DOHH2 (cell line): Measurements from ENCODE around the gene PRMT1.

Experiments
- H3F3A ChIP-seq: fragments of 200-600 bp; sonication (generic), shearing (Covaris generic); 2 replicates; pipeline ENCODE4 v1.6.0; 2016; ENCODE audit warnings: antibody characterized with exemption, mild to moderate bottlenecking; ENCODE audit not compliant: control insufficient read depth, insufficient read depth
- H3K27ac ChIP-seq: fragments of 200-600 bp; sonication (generic); 2 replicates; pipeline ENCODE4 v1.5.1; 2014; ENCODE audit warnings: low read depth, mild to moderate bottlenecking, low read length, moderate library complexity
- H3K27me3 ChIP-seq: fragments of 200-600 bp; sonication (generic); 2 replicates; pipeline ENCODE4 v1.6.1; 2014; ENCODE audit warnings: mild to moderate bottlenecking, low read length, mixed read lengths; ENCODE audit not compliant: control insufficient read depth
- H3K36me3 ChIP-seq: fragments of 200-600 bp; sonication (generic); 2 replicates; pipeline ENCODE4 v1.6.1; 2014; ENCODE audit warnings: mild to moderate bottlenecking, low read length, moderate library complexity, mixed read lengths; ENCODE audit not compliant: control insufficient read depth
- H3K4me1 ChIP-seq: fragments of 200-600 bp; sonication (generic); 2 replicates; pipeline ENCODE4 v1.6.1; 2014; ENCODE audit warnings: mild to moderate bottlenecking, low read length, mixed read lengths; ENCODE audit not compliant: control insufficient read depth
- H3K4me2 ChIP-seq: fragments of 200-600 bp; sonication (generic); 2 replicates; pipeline ENCODE4 v1.6.0; 2014; ENCODE audit warnings: mild to moderate bottlenecking, low read length, moderate library complexity
- H3K4me3 ChIP-seq: fragments of 200-600 bp; sonication (generic); 2 replicates; pipeline ENCODE4 v1.5.1; 2014; ENCODE audit warnings: mild to moderate bottlenecking, low read length, mixed read lengths
- H3K79me2 ChIP-seq: fragments of 200-600 bp; sonication (generic); 2 replicates; pipeline ENCODE4 v1.6.1; 2014; ENCODE audit warnings: mild to moderate bottlenecking, low read length, mixed read lengths; ENCODE audit not compliant: control insufficient read depth
- H3K9me2 ChIP-seq: fragments of 200-600 bp; sonication (generic); replicated peaks from 2 replicates; pipeline ENCODE4 v1.6.1; 2014; ENCODE audit warnings: mild to moderate bottlenecking, low read length, mixed read lengths; ENCODE audit not compliant: control insufficient read depth
- H3K9me3 ChIP-seq: fragments of 200-600 bp; sonication (generic); 2 replicates; pipeline ENCODE4 v1.6.1; 2014; ENCODE audit warnings: antibody characterized with exemption, low read length, mixed read lengths; ENCODE audit not compliant: control insufficient read depth, insufficient read depth
- H4K20me1 ChIP-seq: fragments of 200-600 bp; sonication (generic); 2 replicates; pipeline ENCODE4 v1.6.0; 2014; ENCODE audit warnings: low read depth, mild to moderate bottlenecking, antibody characterized with exemption, low read length, moderate library complexity; ENCODE audit not compliant: control insufficient read depth, insufficient read depth
- CTCF ChIP-seq: fragments of 200-600 bp; sonication (generic); IDR thresholded peaks from one replicate; pipeline ENCODE4 v1.5.1; 2014; ENCODE audit warnings: antibody characterized with exemption, mild to moderate bottlenecking, low read depth, low read length; ENCODE audit not compliant: poor library complexity, severe bottlenecking
- EZH2phosphoT487 ChIP-seq: fragments of 200-600 bp; sonication (generic); IDR thresholded peaks from 2 replicates; pipeline ENCODE4 v1.6.1; 2017; ENCODE audit warnings: borderline replicate concordance, mild to moderate bottlenecking, antibody characterized with exemption, low read length, moderate library complexity, mixed read lengths

PRMT1 gene

GRCh38 chr19:49710372-49710951 is 33.4 kb downstream of the PRMT1 start:
- H3K36me3 ChIP-seq = no peaks in the 10 kb centered on the region
- no peaks in the 10 kb centered on the region for H3F3A ChIP-seq
- H4K20me1 ChIP-seq = no peaks in the 10 kb centered on the region
- no peaks in the 10 kb centered on the region for H3K27me3 ChIP-seq
- TF ChIP-seq EZH2phosphoT487 (no peak), CTCF (no peak)
- H3K27ac ChIP-seq = no peak overlapping the region
- no peaks in the 10 kb centered on the region for H3K9me2 ChIP-seq
- H3K4me1 ChIP-seq = no peaks in the 10 kb centered on the region
- no peaks in the 10 kb centered on the region for H3K79me2 ChIP-seq
- H3K4me2 ChIP-seq = no peak overlapping the region
- H3K4me3 ChIP-seq = no peak overlapping the region
- H3K9me3 ChIP-seq = no peaks in the 10 kb centered on the region

DNA sequence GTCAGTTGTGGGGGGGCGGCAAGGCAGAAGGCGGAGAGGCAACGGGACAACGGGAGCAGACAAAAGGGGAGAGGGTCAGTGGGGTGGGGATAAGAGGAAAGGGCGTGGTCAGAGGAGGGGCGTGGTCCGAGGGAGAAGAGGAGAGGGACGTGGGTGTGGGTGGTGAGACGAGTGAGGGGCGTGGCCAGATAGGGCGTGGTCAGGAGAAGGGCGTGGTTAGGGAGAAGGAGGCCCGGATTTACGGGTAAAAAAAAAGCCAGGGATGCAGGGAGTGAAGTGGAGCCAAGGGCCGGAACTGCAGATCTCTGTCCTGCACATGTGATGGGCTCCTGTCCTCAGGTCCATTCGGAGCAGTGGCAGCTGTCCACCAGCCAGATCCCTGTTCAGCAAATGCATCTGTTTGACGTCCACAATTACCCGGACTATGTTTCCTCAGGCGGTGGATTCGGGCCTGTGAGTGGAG is 35.4 kb downstream of the PRMT1 start:
- Histone ChIP-seq H3K4me2 (no peak overlapping the region), H3K9me3 (no peaks in the 10 kb centered on the region), H3K4me3 (no peak overlapping the region), H3K9me2 (no peaks in the 10 kb centered on the region), H4K20me1 (no peaks in the 10 kb centered on the region), H3K36me3 (no peaks in the 10 kb centered on the region), H3F3A (no peaks in the 10 kb centered on the region), H3K27me3 (no peaks in the 10 kb centered on the region), H3K27ac (no peak overlapping the region), H3K79me2 (no peaks in the 10 kb centered on the region), H3K4me1 (peaks cover 2% of the 10 kb centered on the region)
- TF ChIP-seq CTCF = no peak
- TF ChIP-seq EZH2phosphoT487 = no peak

DNA sequence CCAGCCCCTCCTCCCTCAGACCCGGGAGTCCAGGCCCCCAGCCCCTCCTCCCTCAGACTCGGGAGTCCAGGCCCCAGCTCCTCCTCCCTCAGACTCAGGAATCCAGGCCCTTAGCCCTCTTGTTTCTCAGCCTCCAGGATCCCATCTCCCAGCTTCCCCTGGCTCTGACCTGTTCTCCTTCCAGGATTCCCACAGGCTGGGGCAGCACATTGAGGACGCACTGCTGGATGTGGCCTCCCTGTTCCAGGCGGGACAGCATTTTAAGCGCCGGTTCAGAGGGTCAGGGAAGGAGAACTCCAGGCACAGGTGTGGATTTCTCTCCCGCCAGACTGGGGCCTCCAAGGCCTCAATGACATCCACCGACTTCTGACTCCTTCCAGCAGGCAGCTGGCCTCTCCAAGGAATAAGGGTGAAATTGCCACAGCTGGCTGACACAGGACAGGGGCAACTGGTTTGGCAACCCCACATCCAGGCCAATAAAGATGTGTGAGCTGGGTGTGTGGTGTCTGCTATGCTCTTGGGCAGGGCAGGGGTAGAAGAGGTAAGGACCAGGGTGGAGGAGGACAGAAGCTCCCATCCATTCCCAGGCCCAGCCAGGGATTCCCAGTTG is 36.3 kb downstream of the PRMT1 start:
- Histone ChIP-seq H3F3A (no peaks in the 10 kb centered on the region), H3K9me3 (no peaks in the 10 kb centered on the region), H4K20me1 (no peaks in the 10 kb centered on the region), H3K9me2 (no peaks in the 10 kb centered on the region), H3K36me3 (no peaks in the 10 kb centered on the region), H3K4me1 (peaks cover 11% of the 10 kb centered on the region), H3K27me3 (no peaks in the 10 kb centered on the region), H3K4me3 (no peak overlapping the region), H3K79me2 (no peaks in the 10 kb centered on the region), H3K27ac (no peak overlapping the region), H3K4me2 (no peak overlapping the region)
- TF ChIP-seq EZH2phosphoT487 (no peak), CTCF (no peak)
